Measurements from ENCODE around the gene ARHGAP27.

ARHGAP27 gene

DNA sequence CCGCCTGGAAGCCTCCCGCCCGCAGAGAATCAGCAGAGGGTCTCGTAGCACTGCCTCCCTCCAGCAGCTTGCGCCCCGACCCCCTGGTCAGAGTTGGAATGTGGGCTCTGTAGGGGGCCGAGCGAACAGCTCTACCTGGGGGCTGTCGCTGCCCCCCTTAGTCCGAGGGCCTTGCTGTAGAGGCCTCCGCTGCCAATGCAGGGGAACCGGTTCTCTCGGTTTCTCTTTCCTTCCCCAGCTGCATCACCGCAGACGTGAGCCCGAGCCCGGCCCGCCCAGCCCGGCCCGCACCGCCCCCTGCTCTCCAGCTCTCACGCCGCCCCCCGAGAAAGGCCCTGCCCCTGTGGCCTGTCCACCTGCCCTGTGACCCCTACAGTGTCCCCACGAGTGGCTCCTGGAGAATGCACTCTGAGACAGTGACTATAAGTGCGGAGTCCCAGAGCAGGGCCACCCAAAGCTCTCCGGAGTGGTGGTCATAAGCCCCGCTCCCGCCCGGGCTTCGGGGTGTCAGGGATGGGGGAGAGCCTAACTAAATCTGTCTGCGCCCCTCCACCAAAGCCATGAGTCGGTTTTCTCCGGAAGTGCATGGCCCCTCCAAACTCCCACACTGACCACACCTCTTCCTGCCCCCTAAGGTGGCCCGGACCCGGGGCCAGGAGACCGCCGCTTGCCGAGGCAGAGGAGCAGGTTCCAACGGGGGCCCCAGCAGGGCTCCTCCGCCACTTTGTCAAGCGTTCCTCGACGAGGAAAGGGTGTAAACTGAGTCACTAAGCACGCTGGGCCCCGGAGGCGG is 1.7 kb downstream of the ARHGAP27 start:
- DNase-seq (ENCODE audit: low read depth, low spot score), result no peak

DNA sequence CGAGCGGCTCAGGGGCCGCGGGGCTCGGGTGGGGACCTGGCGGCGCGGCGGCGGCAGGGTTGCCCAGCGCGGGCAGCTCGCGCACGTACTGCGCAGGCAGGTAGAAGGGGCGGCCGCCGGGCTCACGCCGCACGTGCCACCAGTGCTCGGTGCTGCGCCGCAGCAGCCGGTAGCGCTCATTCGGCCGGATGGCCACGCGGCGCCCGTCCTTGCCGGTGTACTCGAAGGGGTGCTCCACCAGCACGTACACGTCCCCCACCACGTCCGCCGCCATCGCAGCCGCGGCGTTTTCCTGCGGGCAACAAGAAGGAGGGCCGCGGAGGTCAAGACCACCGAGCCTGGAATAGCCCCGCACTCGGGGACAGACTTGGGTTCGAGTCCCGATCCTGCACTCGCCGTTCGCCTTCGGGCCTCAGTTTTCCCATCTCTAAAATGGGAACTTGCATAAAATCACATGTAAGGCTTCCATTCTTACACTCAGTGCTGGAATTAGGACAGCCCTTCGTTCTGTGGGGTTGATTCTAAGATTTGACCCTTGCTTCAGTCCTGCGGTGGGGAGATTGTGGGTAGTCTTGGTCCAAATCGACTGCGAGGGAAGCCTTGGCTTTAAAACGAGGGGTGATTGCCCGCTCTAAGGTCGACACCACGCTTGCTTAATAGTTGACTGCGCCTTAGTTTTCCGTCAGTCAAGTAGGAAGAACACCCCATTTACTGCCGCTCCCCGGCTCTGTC is 2.5 kb downstream of the ARHGAP27 start:
- no peak for DNase-seq (ENCODE audit: low read depth, low spot score)

DNA sequence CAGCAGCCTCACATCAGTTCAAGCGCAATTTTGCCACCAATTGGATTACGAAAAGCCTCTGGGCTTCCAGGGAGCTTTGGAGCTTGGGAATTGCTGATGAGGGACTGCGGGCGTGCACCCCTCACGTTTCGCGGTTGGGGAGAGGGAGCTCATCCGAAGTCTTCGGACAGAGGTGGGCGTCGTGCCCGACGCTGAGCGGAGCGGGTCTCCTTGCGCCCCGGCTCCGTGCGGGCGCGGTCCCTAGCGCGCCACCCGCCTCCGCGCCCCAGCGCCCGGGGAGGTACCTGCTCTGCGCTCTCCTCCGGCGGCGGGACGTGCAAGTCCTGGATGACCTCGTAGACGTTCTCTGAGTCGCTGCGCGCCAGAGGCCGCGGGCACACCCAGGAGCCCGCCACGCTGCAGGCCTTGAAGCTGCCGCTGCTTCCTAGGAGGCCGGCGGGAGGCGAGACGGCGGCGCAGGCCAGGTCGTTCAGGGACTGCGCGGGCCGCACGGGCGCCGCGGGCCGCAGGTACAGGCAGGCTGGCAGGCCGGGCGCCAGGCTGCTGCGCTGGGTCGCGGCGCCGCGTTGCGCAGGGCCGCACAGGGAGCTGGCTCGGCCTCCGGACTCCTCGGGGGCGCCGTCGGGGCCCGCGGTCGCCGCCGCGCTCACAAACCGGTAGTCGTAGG is 3.2 kb downstream of the ARHGAP27 start:
- no peak for DNase-seq (ENCODE audit: low read depth, low spot score)

GRCh38 chr17:45428931-45429338 is 3.7 kb downstream of the ARHGAP27 start:
- no peak for DNase-seq (ENCODE audit: low read depth, low spot score)

DNA sequence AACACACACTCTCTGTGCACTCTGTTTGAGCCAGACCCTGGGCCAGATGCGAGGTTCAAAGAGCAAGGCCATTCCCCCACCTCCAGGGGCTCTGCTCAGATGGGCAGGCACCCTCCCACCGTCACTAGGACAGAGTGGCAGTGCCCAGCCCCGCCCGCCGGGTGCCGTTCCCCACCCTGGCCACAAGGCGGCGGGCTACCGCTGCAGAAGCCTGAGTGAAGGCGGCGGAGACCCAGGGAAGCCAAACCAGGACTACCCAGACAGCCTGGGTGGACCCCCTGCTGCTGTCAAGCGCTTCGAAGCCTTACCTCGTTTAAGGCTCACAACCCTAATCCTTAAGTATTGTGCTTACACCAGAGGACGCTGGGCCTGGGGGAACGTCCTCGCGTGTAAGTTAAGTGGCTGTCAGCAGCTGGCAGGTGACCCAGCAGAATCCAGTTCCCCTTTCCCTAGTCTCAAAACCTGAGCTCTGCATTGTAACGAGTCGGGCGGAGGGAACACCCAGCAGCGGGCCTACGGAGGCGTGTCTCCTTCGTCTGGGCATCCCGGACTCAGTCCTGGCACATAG is 4.5 kb downstream of the ARHGAP27 start:
- peak; percentile 62 for DNase-seq (ENCODE audit: low read depth, low spot score)

- no peak for DNase-seq (ENCODE audit: low read depth, low spot score)
Measured at GRCh38 chr17:45427181-45427835, 5.4 kb downstream of the ARHGAP27 start.

DNA sequence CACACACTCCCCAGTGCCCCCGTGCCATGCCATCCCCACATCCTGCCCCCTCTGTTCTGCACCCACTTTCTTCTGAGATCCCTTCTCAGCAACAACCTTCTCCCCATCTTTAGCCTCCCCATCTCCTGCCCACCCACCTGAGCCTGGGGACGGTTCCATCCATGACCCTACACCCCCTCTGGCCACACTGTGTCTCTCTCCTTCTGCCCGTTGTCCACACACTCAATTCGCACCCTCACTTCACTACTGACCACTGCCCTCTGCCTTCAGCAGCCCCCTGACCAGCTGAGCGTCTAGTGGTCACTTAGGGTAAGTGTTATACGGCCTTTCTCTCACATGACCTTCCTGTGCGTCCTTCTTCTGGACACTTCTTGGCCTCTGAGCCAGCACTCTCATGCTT is 6.1 kb downstream of the ARHGAP27 start:
- DNase-seq (ENCODE audit: low read depth, low spot score), result no peak

DNA sequence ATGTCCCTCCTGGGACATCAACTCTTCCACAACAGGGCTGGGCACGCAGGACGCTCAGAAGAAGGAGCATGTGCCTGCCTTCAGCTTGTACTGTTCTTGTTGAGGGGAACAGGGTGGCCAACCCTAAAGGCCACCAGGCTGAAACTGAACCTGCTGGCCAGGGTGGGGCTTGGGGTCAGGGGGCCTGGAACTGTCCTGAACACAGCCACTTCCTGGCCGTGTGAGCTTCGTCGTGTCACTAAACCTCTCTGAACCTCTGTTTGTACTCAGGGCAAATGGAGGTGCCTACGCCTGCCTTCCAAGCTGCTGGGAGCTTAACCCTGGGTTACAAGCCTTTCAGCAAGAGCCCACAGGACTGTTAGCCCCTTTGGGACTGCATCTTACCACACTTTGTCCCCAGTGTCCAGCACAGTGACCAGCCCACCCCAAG is 6.7 kb downstream of the ARHGAP27 start:
- no peak for DNase-seq (ENCODE audit: low read depth, low spot score)

DNA sequence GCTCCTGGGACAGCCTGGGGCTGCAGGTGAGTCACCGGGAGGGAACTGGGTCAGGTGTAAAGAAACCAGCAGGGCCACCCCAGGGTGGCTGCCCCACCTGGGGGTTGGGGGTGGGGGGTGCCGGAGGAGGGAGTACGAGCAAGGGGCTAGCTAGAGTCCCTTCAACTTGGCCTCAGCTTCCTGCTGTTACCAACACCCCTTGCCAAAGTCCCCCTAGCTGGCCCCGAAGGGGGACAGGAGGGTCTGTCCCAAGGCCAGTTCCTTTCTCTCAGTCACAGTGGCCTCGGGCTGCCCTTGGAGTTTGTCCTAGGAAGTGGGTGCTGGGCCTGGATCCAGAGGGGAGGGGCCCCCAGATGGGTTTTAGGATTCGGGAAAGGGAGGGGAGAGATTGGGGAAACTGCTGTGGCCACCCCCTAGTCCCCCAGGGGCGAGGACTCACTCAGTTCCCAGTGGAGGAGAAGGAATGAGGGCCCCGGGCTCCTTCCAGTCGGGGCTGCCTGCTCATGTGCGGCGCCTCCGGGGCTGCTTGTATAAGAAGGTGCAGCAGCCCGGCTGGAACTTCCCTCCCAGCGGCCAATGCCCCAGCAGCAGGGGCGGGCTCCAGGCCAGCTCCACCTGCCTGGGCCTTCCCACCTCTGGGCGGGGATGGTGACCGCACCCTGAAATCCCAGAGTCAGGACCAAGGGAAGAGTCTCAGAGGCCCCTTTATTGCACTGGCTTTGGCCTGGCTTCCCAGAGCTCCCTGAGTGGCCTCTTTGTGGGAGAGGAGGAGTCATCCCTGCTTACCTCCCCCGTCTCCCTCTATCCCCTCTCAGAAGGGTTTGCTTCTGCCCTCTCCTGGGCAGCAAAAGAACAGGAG is 7.3 kb downstream of the ARHGAP27 start:
- no peak for DNase-seq (ENCODE audit: low read depth, low spot score)

DNA sequence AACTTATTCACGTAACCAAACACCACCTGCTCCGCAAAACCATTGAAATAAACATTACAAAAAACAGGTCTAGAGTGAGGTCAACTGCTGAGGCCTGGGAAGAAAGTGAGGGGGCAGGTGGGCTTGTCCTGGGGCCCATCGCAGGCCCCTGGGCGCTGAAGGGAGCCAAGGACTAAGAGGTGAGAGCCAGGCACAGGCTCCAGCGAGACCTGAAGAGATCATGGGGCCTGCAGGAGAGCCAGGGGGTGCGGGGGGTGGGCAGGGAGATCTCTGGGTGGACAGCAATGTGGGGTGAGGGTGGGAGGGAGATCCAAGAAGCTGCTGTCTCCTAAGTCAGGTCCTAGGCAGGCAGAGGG is 7.9 kb downstream of the ARHGAP27 start:
- DNase-seq (ENCODE audit: low read depth, low spot score), result no peak

- DNase-seq (ENCODE audit: low read depth, low spot score), result no peak
Measured at GRCh38 chr17:45423975-45424335, 8.7 kb downstream of the ARHGAP27 start.

DNA sequence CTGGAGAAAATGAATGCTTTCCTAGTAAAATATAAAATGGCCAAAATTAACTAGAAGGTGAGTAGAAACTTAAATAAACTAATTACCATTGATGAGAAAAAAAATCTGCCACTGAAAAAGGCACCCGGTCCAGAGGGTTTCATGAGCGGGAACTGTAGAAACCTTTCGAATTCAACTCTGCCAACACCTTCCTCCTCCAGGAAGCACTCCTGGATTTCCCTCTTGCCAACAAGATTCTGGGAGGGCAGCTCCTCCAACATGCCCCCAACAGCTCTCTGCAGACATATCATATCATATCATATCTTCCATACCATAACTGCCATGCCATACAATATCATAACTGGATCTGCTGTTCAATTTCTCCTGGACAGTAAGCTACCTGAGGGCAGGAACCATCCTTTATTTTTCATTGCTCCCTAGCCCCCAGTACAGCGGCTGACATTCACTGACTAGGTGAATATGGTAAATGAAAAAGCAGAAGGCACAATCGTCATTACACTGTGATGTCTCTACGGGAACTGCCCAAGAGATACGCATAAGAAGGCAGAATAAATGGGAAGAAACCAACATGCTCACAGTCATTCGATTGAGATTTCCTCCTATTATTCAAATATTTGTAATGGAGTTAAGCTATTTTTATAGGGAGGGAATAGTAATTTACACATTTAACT is 9.2 kb downstream of the ARHGAP27 start:
- no peak for DNase-seq (ENCODE audit: low read depth, low spot score)

- DNase-seq (ENCODE audit: low read depth, low spot score), result no peak
Measured at GRCh38 chr17:45414990-45415881, 17.4 kb downstream of the ARHGAP27 start.

DNA sequence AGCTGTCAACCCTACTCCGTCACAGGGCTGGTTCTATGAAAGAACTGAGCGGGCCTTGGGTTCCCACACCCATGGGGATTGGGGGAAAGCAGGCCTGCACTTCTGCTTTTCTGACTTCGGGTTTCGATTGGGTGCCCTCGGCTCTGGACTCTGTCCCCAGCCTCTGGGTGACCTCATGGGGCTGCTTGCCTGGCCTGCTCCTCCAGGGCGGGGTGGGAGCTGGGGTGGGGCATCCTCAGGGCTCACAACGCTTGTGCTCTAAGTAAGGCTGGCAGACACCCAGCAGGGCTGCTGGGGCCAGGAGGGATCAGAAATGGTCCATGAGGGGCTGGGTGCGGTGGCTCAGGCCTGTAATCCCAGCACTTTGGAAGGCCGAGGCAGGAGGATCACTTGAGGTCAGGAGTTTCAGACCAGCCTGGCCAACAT is 19.2 kb downstream of the ARHGAP27 start:
- DNase-seq (ENCODE audit: low read depth, low spot score), result no peak

DNA sequence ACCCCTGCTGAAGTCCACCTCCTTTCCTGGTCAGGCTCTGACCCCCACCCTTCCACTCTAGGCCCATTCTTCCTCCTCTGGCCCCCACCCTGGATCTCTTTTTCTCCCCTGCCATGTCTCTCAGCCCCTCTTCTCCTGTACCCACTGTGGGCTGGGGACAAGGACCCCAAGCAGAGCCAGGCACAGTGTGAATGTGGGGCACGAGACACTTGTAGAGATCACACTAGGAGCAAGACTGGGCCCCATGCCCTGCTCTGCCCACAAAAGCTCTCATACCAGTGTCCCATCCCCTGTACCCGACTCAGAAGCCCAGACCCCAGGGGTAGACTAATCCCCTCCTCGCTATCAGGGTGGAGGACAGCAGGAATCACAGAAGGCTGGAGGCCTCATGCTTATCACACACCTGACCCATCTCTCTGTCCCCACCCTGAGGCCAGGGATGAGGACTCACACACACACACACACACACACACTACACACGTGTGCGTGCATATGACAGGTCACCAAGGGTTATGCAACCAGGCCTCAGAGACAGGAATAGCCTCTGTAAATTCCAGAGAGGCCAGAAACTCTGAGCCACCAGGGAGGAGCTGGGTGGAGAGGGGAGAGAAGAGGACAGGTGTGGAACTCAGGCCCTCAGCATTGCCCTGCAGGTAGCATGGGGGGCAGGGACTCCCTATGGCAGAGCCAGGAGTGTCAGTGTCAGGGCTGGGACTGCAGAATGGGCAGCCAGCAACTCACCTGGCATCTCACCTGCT is 21.1 kb downstream of the ARHGAP27 start:
- no peak for DNase-seq (ENCODE audit: low read depth, low spot score)

DNA sequence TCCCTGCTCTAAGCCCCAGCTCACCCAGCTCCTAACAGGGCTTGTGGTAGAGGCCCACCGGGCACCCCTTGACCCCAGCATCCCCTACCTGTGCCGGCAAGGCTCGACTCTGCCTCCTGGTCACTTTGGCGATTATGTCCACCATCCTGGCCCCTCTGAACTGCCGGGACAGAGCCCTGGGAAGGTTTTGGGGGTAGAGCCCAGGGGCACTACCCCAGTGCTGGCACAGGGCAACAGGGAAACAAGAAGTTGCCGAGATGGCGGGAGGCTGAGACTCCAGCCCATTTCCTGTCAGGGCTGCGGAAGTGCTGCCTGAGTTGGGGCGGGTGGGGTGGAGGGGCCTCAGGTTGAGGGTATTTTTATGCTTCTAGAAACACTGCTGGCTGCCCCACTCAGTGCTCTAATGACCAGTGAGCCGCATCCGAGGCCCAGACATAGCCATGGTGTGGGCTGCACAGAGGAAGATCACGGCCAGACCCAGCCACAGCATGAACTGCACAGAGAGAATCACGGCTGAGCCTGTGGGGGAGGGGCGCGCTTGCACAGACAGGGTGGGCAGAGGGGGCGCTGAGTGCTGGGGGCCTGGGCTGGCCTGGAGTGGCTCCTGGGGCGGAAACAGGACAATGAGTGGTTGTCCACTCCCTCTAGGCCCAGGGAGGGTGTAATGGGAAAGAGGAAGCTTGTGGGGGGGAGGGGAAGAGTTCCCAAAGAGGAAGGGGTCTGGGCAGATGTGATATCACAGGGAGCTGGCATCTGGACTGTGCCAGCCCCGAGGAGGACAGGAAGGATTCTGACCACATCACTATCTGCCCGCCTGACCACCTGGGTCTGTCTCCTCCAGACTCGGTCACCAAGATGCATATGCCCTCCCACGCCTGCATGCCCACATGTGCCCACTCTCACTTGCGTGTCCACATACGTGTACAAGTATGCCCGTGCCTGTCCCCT is 22.3 kb downstream of the ARHGAP27 start:
- peak; percentile 21 for DNase-seq (ENCODE audit: low read depth, low spot score)

DNA sequence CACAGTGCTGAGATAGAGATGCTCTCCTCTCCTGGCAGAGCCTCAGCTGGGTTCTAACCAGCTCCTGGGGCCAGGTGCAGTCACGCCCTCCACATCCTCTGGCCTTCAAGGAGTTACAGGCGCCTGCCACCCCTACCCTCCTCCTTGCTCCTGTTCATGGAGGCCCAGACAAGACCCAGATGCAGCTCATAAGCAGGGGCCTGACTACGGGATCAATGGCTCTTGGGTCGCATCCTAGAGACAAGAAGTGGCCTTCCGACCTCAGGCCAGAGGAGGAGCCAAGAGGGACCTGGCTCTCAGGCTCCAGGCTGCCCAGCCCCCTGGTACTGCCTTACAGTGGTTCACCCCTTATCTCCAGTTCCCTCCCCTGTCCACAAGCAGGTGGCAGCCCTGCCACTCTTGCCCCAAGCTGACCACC is 23.0 kb downstream of the ARHGAP27 start:
- DNase-seq (ENCODE audit: low read depth, low spot score), result no peak
